ENCODE data around the gene NGRN.
A peak's percentile ranks its signal among the peaks of the same experiment; 100 is the strongest.

NGRN gene

GRCh38 chr15:90320062-90320884, 54.8 kb downstream of the NGRN start:
- DNase-seq, result peak; percentile 86

DNA sequence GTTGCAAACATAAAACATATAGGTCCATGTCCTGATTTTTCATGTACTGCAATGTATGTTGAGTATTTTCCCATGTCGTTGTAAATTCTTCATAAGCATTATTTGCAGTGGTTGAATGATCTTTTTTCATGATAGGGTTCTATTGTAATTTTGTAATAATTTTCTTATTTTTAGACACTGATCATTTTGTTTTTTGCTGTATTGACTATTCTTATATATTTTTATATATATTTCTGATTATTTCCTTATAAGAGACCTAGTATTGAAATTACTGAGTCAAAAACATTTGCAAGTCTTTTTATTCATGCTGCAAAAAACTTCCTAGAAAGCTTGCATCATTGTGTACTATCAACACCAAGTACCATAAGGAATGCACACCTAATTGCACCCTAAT, 55.4 kb downstream of the NGRN start:
- DNase-seq, result no peak
